VCaP (cell line): ENCODE results near the gene SNRPA.

ENCODE experiments used
- H3K27ac ChIP-seq: fragments of 450-650 bp; 2 replicates; pipeline ENCODE4 v1.5.1; 2017
- TF ChIP-seq, protein P1 (sequence below): fragments of 450-650 bp; conservative IDR thresholded peaks from 2 replicates; pipeline ENCODE4 v1.5.1; 2017; ENCODE audit warnings: mild to moderate bottlenecking, moderate library complexity

Gene SNRPA

DNA sequence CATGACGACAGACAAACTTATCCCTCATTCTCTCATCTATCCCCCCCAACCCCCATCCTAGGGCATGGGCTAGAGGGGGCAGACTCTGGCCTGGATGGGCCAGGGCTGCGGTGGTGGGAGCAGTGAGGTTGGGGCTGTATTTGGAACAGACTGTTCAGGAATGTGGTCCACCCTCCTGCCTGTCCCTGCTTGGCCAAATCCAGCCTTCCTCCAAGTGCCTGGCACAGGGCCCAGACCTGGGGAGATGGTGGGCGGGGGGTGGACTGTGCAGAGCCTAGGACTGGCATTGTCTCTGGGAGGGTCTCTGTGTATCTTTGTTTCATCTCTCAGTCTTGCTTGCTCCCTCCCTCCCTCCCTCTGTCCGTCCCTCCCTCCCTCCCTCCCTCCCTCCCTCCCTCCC is 62.2 kb downstream of the SNRPA start:
- TF ChIP-seq, protein P1, sequence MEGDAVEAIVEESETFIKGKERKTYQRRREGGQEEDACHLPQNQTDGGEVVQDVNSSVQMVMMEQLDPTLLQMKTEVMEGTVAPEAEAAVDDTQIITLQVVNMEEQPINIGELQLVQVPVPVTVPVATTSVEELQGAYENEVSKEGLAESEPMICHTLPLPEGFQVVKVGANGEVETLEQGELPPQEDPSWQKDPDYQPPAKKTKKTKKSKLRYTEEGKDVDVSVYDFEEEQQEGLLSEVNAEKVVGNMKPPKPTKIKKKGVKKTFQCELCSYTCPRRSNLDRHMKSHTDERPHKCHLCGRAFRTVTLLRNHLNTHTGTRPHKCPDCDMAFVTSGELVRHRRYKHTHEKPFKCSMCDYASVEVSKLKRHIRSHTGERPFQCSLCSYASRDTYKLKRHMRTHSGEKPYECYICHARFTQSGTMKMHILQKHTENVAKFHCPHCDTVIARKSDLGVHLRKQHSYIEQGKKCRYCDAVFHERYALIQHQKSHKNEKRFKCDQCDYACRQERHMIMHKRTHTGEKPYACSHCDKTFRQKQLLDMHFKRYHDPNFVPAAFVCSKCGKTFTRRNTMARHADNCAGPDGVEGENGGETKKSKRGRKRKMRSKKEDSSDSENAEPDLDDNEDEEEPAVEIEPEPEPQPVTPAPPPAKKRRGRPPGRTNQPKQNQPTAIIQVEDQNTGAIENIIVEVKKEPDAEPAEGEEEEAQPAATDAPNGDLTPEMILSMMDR: no peak

More for the DNA sequence above, 62.2 kb downstream of the SNRPA start:
- H3K27ac ChIP-seq: no peak overlapping the region
